Loucy (cell line): ENCODE data around the gene USP8.
"Not testable (repeated sequence)": the region's sequence is repeated elsewhere in the genome, so short reads cannot be mapped to it uniquely, and the experiment has no call there.

Source experiments
- H2AFZ ChIP-seq: fragments of 200-600 bp; sonication (generic); 2 replicates; pipeline ENCODE4 v1.6.0; 2016; ENCODE audit warnings: antibody characterized with exemption, mild to moderate bottlenecking, low read length, moderate library complexity
- H3F3A ChIP-seq: fragments of 200-600 bp; 2 replicates; pipeline ENCODE4 v1.6.0; 2016; ENCODE audit warnings: antibody characterized with exemption, low read depth, mild to moderate bottlenecking
- H3K27me3 ChIP-seq: fragments of 200-600 bp; sonication (generic); 2 replicates; pipeline ENCODE4 v1.6.1; 2014; ENCODE audit warnings: low read length, mild to moderate bottlenecking; ENCODE audit not compliant: insufficient read depth, poor library complexity, severe bottlenecking
- H3K36me3 ChIP-seq: fragments of 200-600 bp; sonication (generic); 2 replicates; pipeline ENCODE4 v1.6.1; 2016; ENCODE audit warnings: low read length; ENCODE audit not compliant: insufficient read depth
- H3K4me1 ChIP-seq: fragments of 200-600 bp; sonication (generic); 2 replicates; pipeline ENCODE4 v1.5.1; 2014; ENCODE audit warnings: low read length, mild to moderate bottlenecking; ENCODE audit not compliant: insufficient read depth, poor library complexity, severe bottlenecking
- H3K4me2 ChIP-seq: fragments of 200-600 bp; sonication (generic); 2 replicates; pipeline ENCODE4 v1.6.0; 2014; ENCODE audit warnings: antibody characterized with exemption, low read length, low read depth, mild to moderate bottlenecking; ENCODE audit not compliant: poor library complexity, severe bottlenecking
- H3K4me3 ChIP-seq: fragments of 200-600 bp; sonication (generic); 2 replicates; pipeline ENCODE4 v1.5.1; 2014; ENCODE audit warnings: low read length, mild to moderate bottlenecking, mixed read lengths; ENCODE audit not compliant: poor library complexity, severe bottlenecking
- H3K79me2 ChIP-seq: fragments of 200-600 bp; sonication (generic); 2 replicates; pipeline ENCODE4 v1.6.1; 2014; ENCODE audit warnings: low read length; ENCODE audit not compliant: insufficient read depth
- H3K9ac ChIP-seq: fragments of 200-600 bp; sonication (generic); 2 replicates; pipeline ENCODE4 v1.6.0; 2014; ENCODE audit warnings: mild to moderate bottlenecking, low read depth, low read length, moderate library complexity; ENCODE audit not compliant: poor library complexity, severe bottlenecking
- H3K9me2 ChIP-seq: fragments of 200-600 bp; sonication (generic); replicated peaks from 2 replicates; pipeline ENCODE4 v1.6.1; 2016; ENCODE audit warnings: low read depth, low read length, mixed read lengths
- H3K9me3 ChIP-seq: fragments of 200-600 bp; sonication (generic); 2 replicates; pipeline ENCODE4 v1.6.1; 2014; ENCODE audit warnings: mild to moderate bottlenecking, antibody characterized with exemption, low read length, low read depth; ENCODE audit not compliant: insufficient read depth
- H4K20me1 ChIP-seq: fragments of 200-600 bp; sonication (generic); 2 replicates; pipeline ENCODE4 v1.6.0; 2014; ENCODE audit warnings: antibody characterized with exemption, low read length, mild to moderate bottlenecking; ENCODE audit not compliant: insufficient read depth, poor library complexity, severe bottlenecking
- CTCF ChIP-seq: fragments of 200-600 bp; sonication (generic); conservative IDR thresholded peaks from 2 replicates; pipeline ENCODE4 v1.5.1; 2014; ENCODE audit warnings: mild to moderate bottlenecking, antibody characterized with exemption, low read length
- EZH2phosphoT487 ChIP-seq: fragments of 200-600 bp; IDR thresholded peaks from 2 replicates; pipeline ENCODE4 v1.6.1; 2018; ENCODE audit warnings: antibody characterized with exemption, mild to moderate bottlenecking, moderate library complexity, borderline replicate concordance

The USP8 gene

DNA sequence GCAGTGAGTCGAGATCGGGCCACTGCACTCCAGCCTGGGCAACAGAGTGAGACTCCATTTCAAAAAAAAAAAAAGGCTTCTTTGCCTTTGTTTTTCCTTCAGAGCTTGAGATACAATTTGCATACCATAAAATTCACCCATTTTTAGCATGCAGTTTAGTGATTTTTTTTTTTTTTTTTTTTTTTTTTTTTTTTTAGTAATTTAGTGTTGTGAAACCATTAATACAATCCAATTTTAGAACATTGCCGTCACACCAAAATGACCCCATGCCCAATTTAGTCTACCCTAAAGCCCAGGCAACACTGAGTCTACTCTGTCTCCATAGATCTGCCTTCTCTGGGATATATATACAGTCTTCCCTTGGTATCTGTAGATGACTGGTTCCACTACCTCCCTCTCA is 61.2 kb downstream of the USP8 start:
- H3K9me3 ChIP-seq: no peaks in the 10 kb centered on the region
- H3K4me2 ChIP-seq: no peak overlapping the region
- H3K36me3 ChIP-seq: peaks cover 70% of the 10 kb centered on the region
- H3F3A ChIP-seq: no peaks in the 10 kb centered on the region
- TF ChIP-seq EZH2phosphoT487: no peak
- no peak for TF ChIP-seq CTCF
- H4K20me1 ChIP-seq: no peaks in the 10 kb centered on the region
- no peaks in the 10 kb centered on the region for H3K4me1 ChIP-seq
- no peaks in the 10 kb centered on the region for H3K27me3 ChIP-seq
- no peaks in the 10 kb centered on the region for H3K9me2 ChIP-seq
- no peaks in the 10 kb centered on the region for H3K79me2 ChIP-seq
- no peak overlapping the region for H2AFZ ChIP-seq
- no peak overlapping the region for H3K4me3 ChIP-seq
- H3K9ac ChIP-seq: no peak overlapping the region

GRCh38 chr15:50487287-50487686 is 63.1 kb downstream of the USP8 start:
- TF ChIP-seq CTCF (no peak), EZH2phosphoT487 (no peak)
- no peak overlapping the region for H3K9ac ChIP-seq
- no peaks in the 10 kb centered on the region for H3F3A ChIP-seq
- no peak overlapping the region for H2AFZ ChIP-seq
- no peak overlapping the region for H3K4me3 ChIP-seq
- no peaks in the 10 kb centered on the region for H3K9me3 ChIP-seq
- H3K36me3 ChIP-seq: peaks cover 71% of the 10 kb centered on the region
- H3K9me2 ChIP-seq: no peaks in the 10 kb centered on the region
- no peaks in the 10 kb centered on the region for H3K4me1 ChIP-seq
- no peaks in the 10 kb centered on the region for H3K27me3 ChIP-seq
- no peak overlapping the region for H3K4me2 ChIP-seq
- H4K20me1 ChIP-seq: no peaks in the 10 kb centered on the region
- H3K79me2 ChIP-seq: no peaks in the 10 kb centered on the region

DNA sequence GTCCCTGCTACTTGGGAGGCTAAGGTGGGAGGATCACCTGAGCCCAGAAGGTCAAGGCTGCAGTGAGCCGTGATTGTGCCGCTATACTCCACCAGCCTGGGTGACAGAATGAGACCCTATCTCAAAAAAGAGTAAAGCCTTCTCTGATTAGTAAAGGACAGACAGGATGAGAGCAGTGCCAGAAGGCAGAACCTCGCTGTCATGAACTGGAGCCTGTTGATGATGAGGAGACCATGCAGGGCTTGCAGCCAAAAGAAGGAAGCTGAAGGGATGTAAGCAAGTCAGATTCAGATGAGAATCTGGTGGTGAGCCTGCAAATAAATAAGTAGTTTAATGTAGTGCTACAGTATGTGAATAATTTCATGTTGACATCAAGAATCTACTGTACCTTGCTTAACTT is 69.4 kb downstream of the USP8 start:
- no peaks in the 10 kb centered on the region for H4K20me1 ChIP-seq
- no peaks in the 10 kb centered on the region for H3K9me2 ChIP-seq
- no peaks in the 10 kb centered on the region for H3K27me3 ChIP-seq
- no peaks in the 10 kb centered on the region for H3F3A ChIP-seq
- H3K4me1 ChIP-seq: no peaks in the 10 kb centered on the region
- H3K9ac ChIP-seq: no peak overlapping the region
- H3K9me3 ChIP-seq: no peaks in the 10 kb centered on the region
- TF ChIP-seq EZH2phosphoT487: no peak
- TF ChIP-seq CTCF: no peak
- no peak overlapping the region for H3K4me2 ChIP-seq
- no peak overlapping the region for H2AFZ ChIP-seq
- no peak overlapping the region for H3K4me3 ChIP-seq
- no peaks in the 10 kb centered on the region for H3K79me2 ChIP-seq
- peaks cover 91% of the 10 kb centered on the region for H3K36me3 ChIP-seq

GRCh38 chr15:50494547-50494946 is 70.3 kb downstream of the USP8 start:
- H3K36me3 ChIP-seq: peaks cover 93% of the 10 kb centered on the region
- not testable (repeated sequence) for H3K9me2 ChIP-seq, H3K79me2 ChIP-seq, H3K4me2 ChIP-seq, H2AFZ ChIP-seq, H3K9ac ChIP-seq, H4K20me1 ChIP-seq, H3K4me3 ChIP-seq, H3K4me1 ChIP-seq, H3K27me3 ChIP-seq, H3F3A ChIP-seq, H3K9me3 ChIP-seq
